Measurements from ENCODE around the gene ADRB1.

Gene ADRB1

GRCh38 chr10:114081911-114082583 is 38.4 kb downstream of the ADRB1 start:
- no peak for TF ChIP-seq FOXP2 (optimal IDR thresholded peaks at IDR 0.05; ENCODE audit: borderline replicate concordance, extremely low read depth, extremely low read length, insufficient read depth)
- TF ChIP-seq TAF1 (IDR thresholded peaks at IDR 0.05; ENCODE audit: borderline replicate concordance, insufficient read depth, low read length) = no peak
- no peak for TF ChIP-seq SIN3A (IDR thresholded peaks at IDR 0.05; ENCODE audit: borderline replicate concordance, insufficient read depth, low read length)
- TF ChIP-seq, protein P1, sequence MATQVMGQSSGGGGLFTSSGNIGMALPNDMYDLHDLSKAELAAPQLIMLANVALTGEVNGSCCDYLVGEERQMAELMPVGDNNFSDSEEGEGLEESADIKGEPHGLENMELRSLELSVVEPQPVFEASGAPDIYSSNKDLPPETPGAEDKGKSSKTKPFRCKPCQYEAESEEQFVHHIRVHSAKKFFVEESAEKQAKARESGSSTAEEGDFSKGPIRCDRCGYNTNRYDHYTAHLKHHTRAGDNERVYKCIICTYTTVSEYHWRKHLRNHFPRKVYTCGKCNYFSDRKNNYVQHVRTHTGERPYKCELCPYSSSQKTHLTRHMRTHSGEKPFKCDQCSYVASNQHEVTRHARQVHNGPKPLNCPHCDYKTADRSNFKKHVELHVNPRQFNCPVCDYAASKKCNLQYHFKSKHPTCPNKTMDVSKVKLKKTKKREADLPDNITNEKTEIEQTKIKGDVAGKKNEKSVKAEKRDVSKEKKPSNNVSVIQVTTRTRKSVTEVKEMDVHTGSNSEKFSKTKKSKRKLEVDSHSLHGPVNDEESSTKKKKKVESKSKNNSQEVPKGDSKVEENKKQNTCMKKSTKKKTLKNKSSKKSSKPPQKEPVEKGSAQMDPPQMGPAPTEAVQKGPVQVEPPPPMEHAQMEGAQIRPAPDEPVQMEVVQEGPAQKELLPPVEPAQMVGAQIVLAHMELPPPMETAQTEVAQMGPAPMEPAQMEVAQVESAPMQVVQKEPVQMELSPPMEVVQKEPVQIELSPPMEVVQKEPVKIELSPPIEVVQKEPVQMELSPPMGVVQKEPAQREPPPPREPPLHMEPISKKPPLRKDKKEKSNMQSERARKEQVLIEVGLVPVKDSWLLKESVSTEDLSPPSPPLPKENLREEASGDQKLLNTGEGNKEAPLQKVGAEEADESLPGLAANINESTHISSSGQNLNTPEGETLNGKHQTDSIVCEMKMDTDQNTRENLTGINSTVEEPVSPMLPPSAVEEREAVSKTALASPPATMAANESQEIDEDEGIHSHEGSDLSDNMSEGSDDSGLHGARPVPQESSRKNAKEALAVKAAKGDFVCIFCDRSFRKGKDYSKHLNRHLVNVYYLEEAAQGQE (IDR thresholded peaks at IDR 0.05; ENCODE audit: insufficient read depth in 1 of 2, low read depth in 2 of 2, low read length in 2 of 2) = no peak
- TF ChIP-seq POLR2AphosphoS5 (IDR thresholded peaks at IDR 0.05; ENCODE audit: low read depth, low read length) = no peak

- TF ChIP-seq SIN3A (IDR thresholded peaks at IDR 0.05; ENCODE audit: borderline replicate concordance, insufficient read depth, low read length) = no peak
- no peak for TF ChIP-seq TAF1 (IDR thresholded peaks at IDR 0.05; ENCODE audit: borderline replicate concordance, insufficient read depth, low read length)
- TF ChIP-seq FOXP2 (optimal IDR thresholded peaks at IDR 0.05; ENCODE audit: borderline replicate concordance, extremely low read depth, extremely low read length, insufficient read depth) = no peak
- no peak for TF ChIP-seq POLR2AphosphoS5 (IDR thresholded peaks at IDR 0.05; ENCODE audit: low read depth, low read length)
- TF ChIP-seq, protein P1 (IDR thresholded peaks at IDR 0.05; ENCODE audit: insufficient read depth in 1 of 2, low read depth in 2 of 2, low read length in 2 of 2) = no peak
These were observed 39.4 kb downstream of the ADRB1 start for GRCh38 chr10:114083040-114083439.

DNA sequence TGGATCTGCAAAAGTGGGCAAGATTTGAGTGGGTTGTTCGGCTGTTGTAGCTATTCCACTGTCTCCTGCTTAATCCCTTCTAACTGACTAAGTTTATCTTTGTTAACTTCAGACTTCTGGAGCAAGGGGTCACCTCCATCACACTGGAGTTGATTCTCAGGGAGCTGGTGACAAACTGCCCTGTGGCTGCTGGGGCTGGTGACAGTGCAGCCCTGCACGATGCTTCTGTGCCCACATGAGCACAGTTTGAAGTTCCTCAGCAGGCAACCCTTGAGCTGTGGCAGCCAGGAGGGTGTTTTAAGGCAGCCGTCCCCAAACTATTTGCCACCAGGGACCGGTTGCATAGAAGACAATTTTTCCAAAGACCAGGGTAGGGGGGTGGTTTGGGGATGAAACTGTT is 40.5 kb downstream of the ADRB1 start:
- TF ChIP-seq, protein P1 (IDR thresholded peaks at IDR 0.05; ENCODE audit: insufficient read depth in 1 of 2, low read depth in 2 of 2, low read length in 2 of 2) = no peak
- TF ChIP-seq POLR2AphosphoS5 (IDR thresholded peaks at IDR 0.05; ENCODE audit: low read depth, low read length) = no peak
- TF ChIP-seq SIN3A (IDR thresholded peaks at IDR 0.05; ENCODE audit: borderline replicate concordance, insufficient read depth, low read length) = no peak

DNA sequence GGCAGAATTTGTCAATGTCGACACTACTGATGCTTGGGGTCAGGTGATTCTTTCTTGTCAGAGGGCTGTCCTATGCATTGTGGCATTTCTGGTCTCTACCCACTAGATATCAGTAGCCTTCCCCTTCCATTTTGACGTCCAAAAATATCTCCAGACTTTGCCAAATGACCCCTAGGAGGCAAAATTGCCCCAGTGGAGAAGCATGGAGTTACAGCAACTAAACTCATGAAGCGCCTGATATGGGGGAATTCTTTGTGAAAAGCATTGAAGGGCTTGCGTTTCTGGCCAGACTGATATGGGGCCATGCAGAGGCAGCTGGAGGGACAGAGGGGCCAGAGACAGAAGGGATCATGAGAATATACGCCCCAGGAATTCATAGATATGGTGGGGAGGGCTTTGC is 43.6 kb downstream of the ADRB1 start:
- TF ChIP-seq POLR2AphosphoS5 (IDR thresholded peaks at IDR 0.05; ENCODE audit: low read depth, low read length) = no peak
- TF ChIP-seq FOXP2 (optimal IDR thresholded peaks at IDR 0.05; ENCODE audit: borderline replicate concordance, extremely low read depth, extremely low read length, insufficient read depth) = no peak
- TF ChIP-seq, protein P1 (IDR thresholded peaks at IDR 0.05; ENCODE audit: insufficient read depth in 1 of 2, low read depth in 2 of 2, low read length in 2 of 2) = no peak
- TF ChIP-seq TAF1 (IDR thresholded peaks at IDR 0.05; ENCODE audit: borderline replicate concordance, insufficient read depth, low read length) = no peak
- no peak for TF ChIP-seq SIN3A (IDR thresholded peaks at IDR 0.05; ENCODE audit: borderline replicate concordance, insufficient read depth, low read length)

GRCh38 chr10:114087655-114088054 is 44.0 kb downstream of the ADRB1 start:
- TF ChIP-seq FOXP2 (optimal IDR thresholded peaks at IDR 0.05; ENCODE audit: borderline replicate concordance, extremely low read depth, extremely low read length, insufficient read depth) = no peak
- TF ChIP-seq SIN3A (IDR thresholded peaks at IDR 0.05; ENCODE audit: borderline replicate concordance, insufficient read depth, low read length) = no peak
- no peak for TF ChIP-seq TAF1 (IDR thresholded peaks at IDR 0.05; ENCODE audit: borderline replicate concordance, insufficient read depth, low read length)
- no peak for TF ChIP-seq POLR2AphosphoS5 (IDR thresholded peaks at IDR 0.05; ENCODE audit: low read depth, low read length)
- TF ChIP-seq, protein P1 (IDR thresholded peaks at IDR 0.05; ENCODE audit: insufficient read depth in 1 of 2, low read depth in 2 of 2, low read length in 2 of 2) = no peak

Measured in PFSK-1 (cell line).